ENCODE results near the gene ZNF442.
"Not testable (repeated sequence)": the region's sequence is repeated elsewhere in the genome, so short reads cannot be mapped to it uniquely, and the experiment has no call there.

ZNF442 gene

DNA sequence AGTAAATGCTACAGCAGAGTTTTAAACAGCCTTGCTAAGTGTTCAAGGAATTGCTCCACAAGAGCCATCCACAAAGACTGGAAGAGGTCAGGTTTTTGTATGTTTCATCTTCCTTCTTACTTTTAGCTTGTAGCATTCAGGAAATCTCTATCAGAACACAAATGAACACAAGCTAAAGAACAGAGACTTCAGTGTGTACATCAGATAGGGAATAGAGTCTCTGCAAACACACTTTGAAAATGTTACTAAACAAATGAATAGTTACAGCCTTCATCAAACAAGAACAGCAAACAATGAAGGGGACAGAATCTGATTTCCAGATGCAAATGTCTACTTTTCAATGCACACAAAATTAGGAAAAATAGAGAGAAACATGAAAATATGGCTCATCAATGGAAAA lies 39.8 kb downstream of the ZNF442 start:
- DNase-seq: no peak

GRCh38 chr19:12318782-12319413 lies 46.6 kb downstream of the ZNF442 start:
- no peak for DNase-seq

GRCh38 chr19:12314553-12314952 lies 50.9 kb downstream of the ZNF442 start:
- DNase-seq: no peak

- DNase-seq: not testable (repeated sequence)
Observed at GRCh38 chr19:12308891-12309290, 56.6 kb downstream of the ZNF442 start.

Data from activated CD4-positive, alpha-beta T cell treated with anti-CD3 and anti-CD28 coated beads, Interleukin-2, amount 50 U/mL, for 1 hour (primary cell).